ENCODE results near the gene CEP85L. TPM values are rescaled to one million over a fixed set of nuclear protein-coding genes. Genes with fewer than 3 reads are reported as not detected.

Gene CEP85L
- total and polyA plus RNA-seq, 10 of the 15 experiments (the other 5 are each of a cell fraction or from before 2014, with no cell fraction given), result 1.8 to 10.9 (median 7.1) TPM

GRCh38 chr6:118523216-118523615 lies 128.2 kb downstream of the CEP85L start:
- in situ Hi-C loops (cut with MboI) (no loop called here), intact Hi-C loops (cut with micrococcal nuclease; ENCODE audit: unreplicated experiment) (no loop called here)
- Histone ChIP-seq H3K9me3 (replicated peaks; ENCODE audit: control insufficient read depth, insufficient read depth, low read length) (no peaks in the 10 kb centered on the region), H3K79me2 (ENCODE audit: control insufficient read depth, insufficient read depth, low read length) (no peaks in the 10 kb centered on the region), H3K9ac (ENCODE audit: control insufficient read depth, insufficient read depth, low read length) (no peak overlapping the region), H3K27me3 (replicated peaks in 1 of 2; ENCODE audit: control insufficient read depth in 2 of 2, insufficient read depth in 2 of 2, low read length in 1 of 2) (no peaks in the 10 kb centered on the region), H3K27ac (ENCODE audit: control insufficient read depth, insufficient read depth) (no peak overlapping the region), H3K4me2 (ENCODE audit: control insufficient read depth, insufficient read depth) (no peak overlapping the region), H3K4me1 (ENCODE audit: control insufficient read depth, insufficient read depth, low read length) (no peaks in the 10 kb centered on the region), H2AFZ (ENCODE audit: control insufficient read depth, low read depth, low read length) (no peak overlapping the region), H3K36me3 (ENCODE audit: control insufficient read depth in 2 of 2, insufficient read depth in 2 of 2, low read length in 1 of 2) (peaks cover 0 to 3% of the 10 kb centered on the region in 2 experiments; a peak in 1 of 4 replicates), H3K4me3 (no peak overlapping the region), H4K20me1 (ENCODE audit: control insufficient read depth, insufficient read depth) (no peaks in the 10 kb centered on the region)
- BruUV-seq (replicated peaks), result no TSS peak
- ChIA-PET POLR2A (no interaction called here), CTCF (interaction anchor here (0.7 kb wide), 1 partner anchor 16 kb away, joined by 3 read pairs; no protein-coding TSS in a partner anchor), SMC1A (ENCODE audit: uncharacterized antibody, unreplicated experiment) (interaction anchor here (0.6 to 0.9 kb wide), 2 partner anchors 11 kb away, joined by 3 to 4 read pairs; no protein-coding TSS in a partner anchor), RAD21 (ENCODE audit: unreplicated experiment) (interaction anchor here (1.6 kb wide), 1 partner anchor 11 kb away, joined by 3 read pairs; no protein-coding TSS in a partner anchor)
- ATAC-seq (peak; percentile 53), DNase-seq (ENCODE audit: low read depth, low spot score) (no peak), FAIRE-seq (no peak)
- TF ChIP-seq NR2F1 (conservative IDR thresholded peaks at IDR 0.05) (0 out of 2 replicates have a peak, but pooled peaks have one; percentile 16), CREB1 (IDR thresholded peaks at IDR 0.05; ENCODE audit: low read depth) (0 out of 2 replicates have a peak, but pooled peaks have one; percentile 15), CEBPB (IDR thresholded peaks at IDR 0.05; ENCODE audit: borderline replicate concordance in 1 of 2, low read depth in 2 of 2, low read length in 2 of 2) (no peak), TCF7 (IDR thresholded peaks at IDR 0.05; ENCODE audit: borderline replicate concordance) (peak; percentile 51; the same call in 1 of the 2 replicates), NFIC (IDR thresholded peaks at IDR 0.05; ENCODE audit: low read depth, low read length) (peak; percentile 70), JUNB (IDR thresholded peaks at IDR 0.05) (peak; percentile 92), POU2F2 (IDR thresholded peaks at IDR 0.05; ENCODE audit: borderline replicate concordance, low read depth, low read length) (no peak), IKZF2 (IDR thresholded peaks at IDR 0.05) (peak; percentile 14 to 48; a peak in 2 of 4 replicates), CREM (IDR thresholded peaks at IDR 0.05; ENCODE audit: low read depth) (peak; percentile 37; the same call in 1 of the 2 replicates), ZSCAN29 (IDR thresholded peaks at IDR 0.05) (no peak), RUNX3 (IDR thresholded peaks at IDR 0.05; ENCODE audit: low read length) (peak; percentile 91), MTA2 (IDR thresholded peaks at IDR 0.05; ENCODE audit: low read depth) (peak; percentile 79), ATF7 (IDR thresholded peaks at IDR 0.05; ENCODE audit: low read depth) (peak; percentile 56; the same call in 1 of the 2 replicates), DPF2 (IDR thresholded peaks at IDR 0.05) (0 out of 2 replicates have a peak, but pooled peaks have one; percentile 31), ATF2 (IDR thresholded peaks at IDR 0.05; ENCODE audit: low read length) (peak; percentile 48; the same call in 1 of the 2 replicates), ZNF384 (IDR thresholded peaks at IDR 0.05; ENCODE audit: borderline replicate concordance, low read depth, low read length) (no peak)
- WGBS (ENCODE audit: insufficient coverage, insufficient replicate concordance, low lambda C conversion rate, missing lambda C conversion rate), result 43% methylated on average over 5 of the region's 5 CpGs

All from GM12878 (cell line).